GM18519 (cell line): ENCODE data around the gene RTL9.

Experiments used
- ATAC-seq: cut with Tn5 transposase; IDR thresholded peaks from one replicate; pipeline ENCODE4 v1.9.1; 2021; ENCODE audit warnings: mild to moderate bottlenecking, moderate library complexity; ENCODE audit not compliant: unreplicated experiment, low FRiP score

RTL9 gene

GRCh38 chrX:110341189-110342035, 17.2 kb upstream of the RTL9 start:
- peak; percentile 77 for ATAC-seq

GRCh38 chrX:110346681-110347080, 12.0 kb upstream of the RTL9 start:
- no peak for ATAC-seq

- no peak for ATAC-seq
Measured at GRCh38 chrX:110359273-110359672, 625 bp downstream of the RTL9 start.

GRCh38 chrX:110363244-110363643, 4.6 kb downstream of the RTL9 start:
- no peak for ATAC-seq

GRCh38 chrX:110373310-110373709, 14.7 kb downstream of the RTL9 start:
- ATAC-seq: no peak

GRCh38 chrX:110374559-110374958, 15.9 kb downstream of the RTL9 start:
- ATAC-seq: no peak

- no peak for ATAC-seq
Measured at GRCh38 chrX:110381216-110381615, 22.6 kb downstream of the RTL9 start.

GRCh38 chrX:110383414-110383813, 24.8 kb downstream of the RTL9 start:
- ATAC-seq: no peak

GRCh38 chrX:110384490-110384889, 25.8 kb downstream of the RTL9 start:
- no peak for ATAC-seq

- ATAC-seq: no peak
Measured at GRCh38 chrX:110389570-110389969, 30.9 kb downstream of the RTL9 start.

- no peak for ATAC-seq
Measured at GRCh38 chrX:110391086-110391485, 32.4 kb downstream of the RTL9 start.

- ATAC-seq: no peak
Measured at GRCh38 chrX:110394651-110395050, 36.0 kb downstream of the RTL9 start.

- ATAC-seq: no peak
Measured at GRCh38 chrX:110395877-110396276, 37.2 kb downstream of the RTL9 start.

- ATAC-seq: no peak
Measured at GRCh38 chrX:110396735-110397134, 38.1 kb downstream of the RTL9 start.

- no peak for ATAC-seq
Measured at GRCh38 chrX:110397339-110397738, 38.7 kb downstream of the RTL9 start.

- ATAC-seq: no peak
Measured at GRCh38 chrX:110397904-110398303, 39.3 kb downstream of the RTL9 start.

- ATAC-seq: no peak
Measured at GRCh38 chrX:110399497-110399896, 40.8 kb downstream of the RTL9 start.

GRCh38 chrX:110399966-110400365, 41.3 kb downstream of the RTL9 start:
- ATAC-seq: no peak

- no peak for ATAC-seq
Measured at GRCh38 chrX:110401135-110401534, 42.5 kb downstream of the RTL9 start.

- ATAC-seq: no peak
Measured at GRCh38 chrX:110402091-110402849, 43.6 kb downstream of the RTL9 start.

- no peak for ATAC-seq
Measured at GRCh38 chrX:110402850-110403221, 44.2 kb downstream of the RTL9 start.
